ENCODE data around the gene ITGA8. TPM values are rescaled to one million over a fixed set of nuclear protein-coding genes. Genes with fewer than 3 reads are reported as not detected.

Gene ITGA8
- total and polyA plus RNA-seq, 2 of the 13 experiments (the other 11 are each of a cell fraction or from before 2014, with no cell fraction given), result not detected

GRCh38 chr10:15743443-15743842, 23.7 kb upstream of the ITGA8 start:
- no peak overlapping the region for H3K27ac ChIP-seq (ENCODE audit: extremely low read length, insufficient read depth, low read length)
- TF ChIP-seq ZNF546 (CRISPR knock-in tag; conservative IDR thresholded peaks at IDR 0.05) (no peak), HOXA9 (CRISPR knock-in tag; IDR thresholded peaks at IDR 0.05; ENCODE audit: borderline replicate concordance) (no peak), TBP (CRISPR knock-in tag; IDR thresholded peaks at IDR 0.05) (no peak), ZBTB21 (CRISPR knock-in tag; IDR thresholded peaks at IDR 0.05) (no peak), EEA1 (CRISPR knock-in tag; IDR thresholded peaks at IDR 0.05; ENCODE audit: borderline replicate concordance) (no peak), SRF (IDR thresholded peaks at IDR 0.05; ENCODE audit: low read depth, low read length) (no peak), TCF7L2 (IDR thresholded peaks at IDR 0.05; ENCODE audit: low read depth, low read length) (no peak), XRCC5 (optimal IDR thresholded peaks at IDR 0.05; ENCODE audit: low read length) (no peak), MXD1 (CRISPR knock-in tag; IDR thresholded peaks at IDR 0.05) (no peak), HMG20A (CRISPR knock-in tag; IDR thresholded peaks at IDR 0.05; ENCODE audit: borderline replicate concordance) (no peak), ZFAT (CRISPR knock-in tag; conservative IDR thresholded peaks at IDR 0.05) (no peak), ZNF143 (CRISPR knock-in tag; IDR thresholded peaks at IDR 0.05) (no peak)
- FAIRE-seq, result no peak
- intact Hi-C loops (cut with micrococcal nuclease; ENCODE audit: unreplicated experiment), result no loop called here
- BruUV-seq (replicated peaks), result no TSS peak
- no peak overlapping the region for H3K4me3 ChIP-seq (replicated peaks in 1 of 3; ENCODE audit: insufficient read depth in 1 of 3, low read depth in 2 of 3, low read length in 3 of 3)
- no peak for ATAC-seq
- ChIA-PET POLR2A (no interaction called here), CTCF (ENCODE audit: low intra/inter-chr PET ratio, low total read pairs) (interaction anchor here (2.6 kb wide), 1 partner anchor 315 kb away, joined by 15 read pairs; no protein-coding TSS in a partner anchor)
- WGBS (ENCODE audit: low lambda C conversion rate), result 3% methylated on average over 2 of the region's 2 CpGs
- no peaks in the 10 kb centered on the region for H4K20me1 ChIP-seq (ENCODE audit: insufficient read depth, low read length)
- H3K9me3 ChIP-seq (ENCODE audit: low read length), result no peaks in the 10 kb centered on the region
- in situ Hi-C loops (cut with HindIII; ENCODE audit: extremely low pct_ligation_motif_present, low pct_unique_long_range_greater_than_20kb), result no loop called here
- no peak overlapping the region for H3K9ac ChIP-seq (ENCODE audit: insufficient read depth, low read depth, low read length)
- DNase-seq (ENCODE audit: low spot score), result no peak
- no peak overlapping the region for H3K4me2 ChIP-seq (ENCODE audit: low read depth, low read length)
- peaks cover 0 to 9% of the 10 kb centered on the region in 2 experiments; a peak in 2 of 5 replicates for H3K27me3 ChIP-seq (ENCODE audit: control insufficient read depth in 1 of 2, insufficient read depth in 2 of 2, low read length in 2 of 2)
- H3K36me3 ChIP-seq (replicated peaks in 1 of 2; ENCODE audit: control insufficient read depth in 1 of 2, insufficient read depth in 2 of 2, low read length in 2 of 2), result no peaks in the 10 kb centered on the region
- H3K4me1 ChIP-seq (ENCODE audit: insufficient read depth, low read length), result no peaks in the 10 kb centered on the region
- H3K79me2 ChIP-seq (ENCODE audit: insufficient read depth, low read length), result no peaks in the 10 kb centered on the region
- H2AFZ ChIP-seq (ENCODE audit: low read length), result no peak overlapping the region

Data from HepG2 (cell line).